GM23338 (cell line): Measurements from ENCODE around the gene MTAP. TPM values are rescaled to one million over a fixed set of nuclear protein-coding genes. Genes with fewer than 3 reads are reported as not detected.

Experiments used
- ATAC-seq: fragments of 200-7000 bp; cut with Tn5 transposase; 3 replicates; pipeline ENCODE4 v1.9.1; 2020
- DNase-seq: peaks from one replicate; pipeline ENCODE4 v3.0.0-alpha.2; 2015; ENCODE audit warnings: low spot score
- H2AFZ ChIP-seq: fragments of 200-600 bp; sonication (generic); 2 replicates; pipeline ENCODE4 v1.8.0; 2016; ENCODE audit warnings: antibody characterized with exemption, mild to moderate bottlenecking, moderate library complexity
- H3F3A ChIP-seq: fragments of 200-600 bp; sonication (generic); replicated peaks from 2 replicates; pipeline ENCODE4 v1.8.0; 2017; ENCODE audit warnings: antibody characterized with exemption, mixed run types, low read depth
- H3K27ac ChIP-seq: fragments of 200-600 bp; sonication (generic); 2 replicates; pipeline ENCODE4 v1.6.1; 2016; ENCODE audit warnings: low read depth
- H3K27me3 ChIP-seq: fragments of 200-600 bp; sonication (generic); 2 replicates; pipeline ENCODE4 v1.8.0; 2016; ENCODE audit warnings: mild to moderate bottlenecking, mixed run types, moderate library complexity; ENCODE audit not compliant: insufficient read depth
- H3K36me3 ChIP-seq: fragments of 200-600 bp; sonication (generic); 2 replicates; pipeline ENCODE4 v1.8.0; 2016; ENCODE audit warnings: mild to moderate bottlenecking; ENCODE audit not compliant: insufficient read depth
- H3K4me1 ChIP-seq: fragments of 200-600 bp; sonication (generic); 2 replicates; pipeline ENCODE4 v1.8.0; 2016; ENCODE audit warnings: mild to moderate bottlenecking, moderate library complexity; ENCODE audit not compliant: insufficient read depth
- H3K4me2 ChIP-seq: fragments of 200-600 bp; sonication (generic); 2 replicates; pipeline ENCODE4 v1.7.1; 2017; ENCODE audit warnings: mixed run types
- H3K4me3 ChIP-seq: fragments of 200-600 bp; sonication (generic); 2 replicates; pipeline ENCODE4 v1.6.1; 2016; ENCODE audit warnings: mixed run types
- H3K79me2 ChIP-seq: fragments of 200-600 bp; sonication (generic); replicated peaks from 2 replicates; pipeline ENCODE4 v1.8.0; 2017; ENCODE audit warnings: mild to moderate bottlenecking; ENCODE audit not compliant: insufficient read depth
- H3K9me2 ChIP-seq: fragments of 200-600 bp; sonication (generic); 2 replicates; pipeline ENCODE4 v1.8.0; 2017; ENCODE audit not compliant: insufficient read depth
- H4K20me1 ChIP-seq: fragments of 200-600 bp; sonication (generic); replicated peaks from 2 replicates; pipeline ENCODE4 v1.8.0; 2017; ENCODE audit warnings: mild to moderate bottlenecking; ENCODE audit not compliant: insufficient read depth
- H3K27ac Mint-ChIP-seq: 2 replicates; pipeline ENCODE4 v1.8.0; 2020; ENCODE audit warnings: inconsistent platforms, mild to moderate bottlenecking, moderate library complexity, mixed read lengths
- H3K27me3 Mint-ChIP-seq: 3 replicates; pipeline ENCODE4 v1.8.0; 2022; ENCODE audit warnings: low read depth, mild to moderate bottlenecking, moderate library complexity, mixed read lengths, inconsistent platforms; ENCODE audit not compliant: insufficient read depth, poor library complexity
- H3K36me3 Mint-ChIP-seq: 3 replicates; pipeline ENCODE4 v1.8.0; 2021; ENCODE audit warnings: low read depth, mild to moderate bottlenecking, inconsistent platforms, moderate library complexity, mixed read lengths
- H3K4me1 Mint-ChIP-seq: 3 replicates; pipeline ENCODE4 v1.8.0; 2020; ENCODE audit warnings: mild to moderate bottlenecking, inconsistent platforms, mixed read lengths
- H3K4me3 Mint-ChIP-seq: 3 replicates; pipeline ENCODE4 v1.8.0; 2021; ENCODE audit warnings: moderate library complexity, mild to moderate bottlenecking, inconsistent platforms, mixed read lengths
- H3K9me3 Mint-ChIP-seq: 3 replicates; pipeline ENCODE4 v1.8.0; 2020; ENCODE audit warnings: moderate library complexity, mild to moderate bottlenecking, inconsistent platforms, mixed read lengths
- EZH2phosphoT487 ChIP-seq: fragments of 200-600 bp; sonication (generic); IDR thresholded peaks from one replicate; pipeline ENCODE4 v1.8.1; 2018; ENCODE audit warnings: antibody characterized with exemption; ENCODE audit not compliant: unreplicated experiment
- JUNB ChIP-seq: IDR thresholded peaks from one replicate; pipeline ENCODE4 v1.6.1; 2016; ENCODE audit warnings: antibody characterized with exemption; ENCODE audit not compliant: unreplicated experiment
- STAT1 ChIP-seq: IDR thresholded peaks from one replicate; pipeline ENCODE4 v1.6.1; 2016; ENCODE audit warnings: antibody characterized with exemption; ENCODE audit not compliant: unreplicated experiment
- ZNF331 ChIP-seq: fragments of 250-450 bp; sonication (Bioruptor Pico); IDR thresholded peaks from 2 replicates; pipeline ENCODE4 v1.5.0; 2020; ENCODE audit warnings: low read depth, mild to moderate bottlenecking, moderate library complexity
- polyA plus RNA-seq: library from polyadenylated mRNA; unstranded; fragments of >200 nt; fragmentation: Nextera tagmentation; extraction: Ambion mirVana; gene quantifications from 2 replicates; pipeline ENCODE4 v1.2.1, GENCODE V29; 2016
- total RNA-seq: library from RNA; depleted of rRNA; stranded (reverse); fragments of >200 nt; shearing (Covaris generic); gene quantifications from 2 replicates; pipeline ENCODE4 v1.2.3, GENCODE V29; 2014
- TF ChIP-seq, protein P1 (sequence below): IDR thresholded peaks from 2 replicates; pipeline ENCODE4 v1.6.1; 2016; ENCODE audit warnings: antibody characterized with exemption
- TF ChIP-seq, protein P2 (sequence below): IDR thresholded peaks from one replicate; pipeline ENCODE4 v1.6.1; 2018; ENCODE audit warnings: antibody characterized with exemption; ENCODE audit not compliant: unreplicated experiment
- TF ChIP-seq, protein P3 (sequence below): fragments of 250-450 bp; sonication (Bioruptor Pico); IDR thresholded peaks from 2 replicates; pipeline ENCODE4 v1.5.0; 2020; ENCODE audit warnings: mild to moderate bottlenecking, moderate library complexity

The MTAP gene
- total and polyA plus RNA-seq, 2 experiments from 2014 or later = 61.8 to 70.0 TPM

DNA sequence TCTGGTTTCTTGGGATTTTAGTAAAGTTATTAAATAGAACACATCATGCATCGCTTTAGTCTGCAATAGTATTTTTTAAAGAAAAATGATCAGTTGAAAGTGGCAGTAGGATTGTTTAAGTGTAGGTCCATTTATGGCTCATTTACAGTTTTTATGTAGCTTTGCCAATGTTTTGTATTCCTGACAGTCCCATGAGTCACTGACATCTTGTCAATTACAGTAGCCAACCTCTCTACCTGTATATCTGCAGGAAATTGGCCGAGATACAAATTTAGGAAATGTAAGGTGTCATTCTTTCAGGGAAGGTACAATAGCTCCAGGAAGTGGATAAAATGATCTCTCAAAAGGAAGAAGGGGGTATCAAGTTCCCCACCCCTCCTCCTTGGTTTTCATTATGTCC, 47.7 kb upstream of the MTAP start:
- DNase-seq = no peak
- H3K9me2 ChIP-seq = no peaks in the 10 kb centered on the region
- no peak overlapping the region for H3K27ac Mint-ChIP-seq
- peaks cover 100% of the 10 kb centered on the region for H3K27me3 ChIP-seq
- H3K4me2 ChIP-seq = no peak overlapping the region
- TF ChIP-seq, protein P1, sequence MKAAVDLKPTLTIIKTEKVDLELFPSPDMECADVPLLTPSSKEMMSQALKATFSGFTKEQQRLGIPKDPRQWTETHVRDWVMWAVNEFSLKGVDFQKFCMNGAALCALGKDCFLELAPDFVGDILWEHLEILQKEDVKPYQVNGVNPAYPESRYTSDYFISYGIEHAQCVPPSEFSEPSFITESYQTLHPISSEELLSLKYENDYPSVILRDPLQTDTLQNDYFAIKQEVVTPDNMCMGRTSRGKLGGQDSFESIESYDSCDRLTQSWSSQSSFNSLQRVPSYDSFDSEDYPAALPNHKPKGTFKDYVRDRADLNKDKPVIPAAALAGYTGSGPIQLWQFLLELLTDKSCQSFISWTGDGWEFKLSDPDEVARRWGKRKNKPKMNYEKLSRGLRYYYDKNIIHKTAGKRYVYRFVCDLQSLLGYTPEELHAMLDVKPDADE = no peak
- TF ChIP-seq STAT1 = no peak
- TF ChIP-seq JUNB = no peak
- TF ChIP-seq, protein P2, sequence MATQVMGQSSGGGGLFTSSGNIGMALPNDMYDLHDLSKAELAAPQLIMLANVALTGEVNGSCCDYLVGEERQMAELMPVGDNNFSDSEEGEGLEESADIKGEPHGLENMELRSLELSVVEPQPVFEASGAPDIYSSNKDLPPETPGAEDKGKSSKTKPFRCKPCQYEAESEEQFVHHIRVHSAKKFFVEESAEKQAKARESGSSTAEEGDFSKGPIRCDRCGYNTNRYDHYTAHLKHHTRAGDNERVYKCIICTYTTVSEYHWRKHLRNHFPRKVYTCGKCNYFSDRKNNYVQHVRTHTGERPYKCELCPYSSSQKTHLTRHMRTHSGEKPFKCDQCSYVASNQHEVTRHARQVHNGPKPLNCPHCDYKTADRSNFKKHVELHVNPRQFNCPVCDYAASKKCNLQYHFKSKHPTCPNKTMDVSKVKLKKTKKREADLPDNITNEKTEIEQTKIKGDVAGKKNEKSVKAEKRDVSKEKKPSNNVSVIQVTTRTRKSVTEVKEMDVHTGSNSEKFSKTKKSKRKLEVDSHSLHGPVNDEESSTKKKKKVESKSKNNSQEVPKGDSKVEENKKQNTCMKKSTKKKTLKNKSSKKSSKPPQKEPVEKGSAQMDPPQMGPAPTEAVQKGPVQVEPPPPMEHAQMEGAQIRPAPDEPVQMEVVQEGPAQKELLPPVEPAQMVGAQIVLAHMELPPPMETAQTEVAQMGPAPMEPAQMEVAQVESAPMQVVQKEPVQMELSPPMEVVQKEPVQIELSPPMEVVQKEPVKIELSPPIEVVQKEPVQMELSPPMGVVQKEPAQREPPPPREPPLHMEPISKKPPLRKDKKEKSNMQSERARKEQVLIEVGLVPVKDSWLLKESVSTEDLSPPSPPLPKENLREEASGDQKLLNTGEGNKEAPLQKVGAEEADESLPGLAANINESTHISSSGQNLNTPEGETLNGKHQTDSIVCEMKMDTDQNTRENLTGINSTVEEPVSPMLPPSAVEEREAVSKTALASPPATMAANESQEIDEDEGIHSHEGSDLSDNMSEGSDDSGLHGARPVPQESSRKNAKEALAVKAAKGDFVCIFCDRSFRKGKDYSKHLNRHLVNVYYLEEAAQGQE = no peak
- peaks cover 27% of the 10 kb centered on the region for H4K20me1 ChIP-seq
- H3K36me3 ChIP-seq = no peaks in the 10 kb centered on the region
- no peak overlapping the region for H3K4me3 Mint-ChIP-seq
- ATAC-seq = no peak
- H3K36me3 Mint-ChIP-seq = no peaks in the 10 kb centered on the region
- no peaks in the 10 kb centered on the region for H3K79me2 ChIP-seq
- peaks cover 93% of the 10 kb centered on the region for H3K27me3 Mint-ChIP-seq
- H3K9me3 Mint-ChIP-seq = no peaks in the 10 kb centered on the region; the same call in 2 of the 3 replicates
- no peaks in the 10 kb centered on the region for H3F3A ChIP-seq
- no peak overlapping the region for H3K4me3 ChIP-seq
- no peak overlapping the region for H3K27ac ChIP-seq
- H3K4me1 Mint-ChIP-seq = peaks cover 6% of the 10 kb centered on the region; the same call in 2 of the 3 replicates
- 0 out of 2 replicates have a peak, but pooled peaks cover 6% of the 10 kb centered on the region for H3K4me1 ChIP-seq
- H2AFZ ChIP-seq = no peak overlapping the region

DNA sequence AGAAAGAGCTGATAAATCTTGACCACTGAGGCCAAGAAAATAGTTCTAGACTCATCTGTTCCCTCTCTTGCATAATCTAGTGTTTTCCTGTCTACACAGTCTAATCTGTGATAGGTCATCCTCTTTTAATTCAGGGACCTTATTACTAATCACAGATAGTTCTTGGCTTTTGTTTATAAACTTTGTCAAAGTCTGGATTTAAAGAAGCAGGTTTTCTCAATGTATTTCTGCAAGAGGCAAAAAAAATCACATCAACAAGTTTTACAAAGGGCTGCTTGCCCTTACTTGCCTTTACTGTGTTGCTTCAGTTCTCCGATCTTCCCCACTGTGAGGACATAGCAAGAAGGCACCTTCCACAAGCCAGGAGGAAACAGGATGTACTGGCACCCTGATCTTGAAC, 43.9 kb upstream of the MTAP start:
- Histone ChIP-seq H3K36me3 (no peaks in the 10 kb centered on the region), H3K9me2 (no peaks in the 10 kb centered on the region), H3K79me2 (no peaks in the 10 kb centered on the region), H3F3A (no peaks in the 10 kb centered on the region), H3K27ac (no peak overlapping the region), H3K4me3 (no peak overlapping the region), H3K4me2 (no peak overlapping the region), H2AFZ (no peak overlapping the region), H3K27me3 (peaks cover 100% of the 10 kb centered on the region), H3K4me1 (no peaks in the 10 kb centered on the region), H4K20me1 (peaks cover 10% of the 10 kb centered on the region)
- Mint-ChIP-seq H3K4me1 (no peaks in the 10 kb centered on the region), H3K4me3 (no peak overlapping the region), H3K36me3 (no peaks in the 10 kb centered on the region), H3K9me3 (no peaks in the 10 kb centered on the region), H3K27ac (no peak overlapping the region), H3K27me3 (peaks cover 76% of the 10 kb centered on the region)
- no peak for DNase-seq
- ATAC-seq = no peak
- TF ChIP-seq JUNB (no peak), ZNF331 (CRISPR knock-in tag) (no peak), EZH2phosphoT487 (no peak)
- TF ChIP-seq, protein P3, sequence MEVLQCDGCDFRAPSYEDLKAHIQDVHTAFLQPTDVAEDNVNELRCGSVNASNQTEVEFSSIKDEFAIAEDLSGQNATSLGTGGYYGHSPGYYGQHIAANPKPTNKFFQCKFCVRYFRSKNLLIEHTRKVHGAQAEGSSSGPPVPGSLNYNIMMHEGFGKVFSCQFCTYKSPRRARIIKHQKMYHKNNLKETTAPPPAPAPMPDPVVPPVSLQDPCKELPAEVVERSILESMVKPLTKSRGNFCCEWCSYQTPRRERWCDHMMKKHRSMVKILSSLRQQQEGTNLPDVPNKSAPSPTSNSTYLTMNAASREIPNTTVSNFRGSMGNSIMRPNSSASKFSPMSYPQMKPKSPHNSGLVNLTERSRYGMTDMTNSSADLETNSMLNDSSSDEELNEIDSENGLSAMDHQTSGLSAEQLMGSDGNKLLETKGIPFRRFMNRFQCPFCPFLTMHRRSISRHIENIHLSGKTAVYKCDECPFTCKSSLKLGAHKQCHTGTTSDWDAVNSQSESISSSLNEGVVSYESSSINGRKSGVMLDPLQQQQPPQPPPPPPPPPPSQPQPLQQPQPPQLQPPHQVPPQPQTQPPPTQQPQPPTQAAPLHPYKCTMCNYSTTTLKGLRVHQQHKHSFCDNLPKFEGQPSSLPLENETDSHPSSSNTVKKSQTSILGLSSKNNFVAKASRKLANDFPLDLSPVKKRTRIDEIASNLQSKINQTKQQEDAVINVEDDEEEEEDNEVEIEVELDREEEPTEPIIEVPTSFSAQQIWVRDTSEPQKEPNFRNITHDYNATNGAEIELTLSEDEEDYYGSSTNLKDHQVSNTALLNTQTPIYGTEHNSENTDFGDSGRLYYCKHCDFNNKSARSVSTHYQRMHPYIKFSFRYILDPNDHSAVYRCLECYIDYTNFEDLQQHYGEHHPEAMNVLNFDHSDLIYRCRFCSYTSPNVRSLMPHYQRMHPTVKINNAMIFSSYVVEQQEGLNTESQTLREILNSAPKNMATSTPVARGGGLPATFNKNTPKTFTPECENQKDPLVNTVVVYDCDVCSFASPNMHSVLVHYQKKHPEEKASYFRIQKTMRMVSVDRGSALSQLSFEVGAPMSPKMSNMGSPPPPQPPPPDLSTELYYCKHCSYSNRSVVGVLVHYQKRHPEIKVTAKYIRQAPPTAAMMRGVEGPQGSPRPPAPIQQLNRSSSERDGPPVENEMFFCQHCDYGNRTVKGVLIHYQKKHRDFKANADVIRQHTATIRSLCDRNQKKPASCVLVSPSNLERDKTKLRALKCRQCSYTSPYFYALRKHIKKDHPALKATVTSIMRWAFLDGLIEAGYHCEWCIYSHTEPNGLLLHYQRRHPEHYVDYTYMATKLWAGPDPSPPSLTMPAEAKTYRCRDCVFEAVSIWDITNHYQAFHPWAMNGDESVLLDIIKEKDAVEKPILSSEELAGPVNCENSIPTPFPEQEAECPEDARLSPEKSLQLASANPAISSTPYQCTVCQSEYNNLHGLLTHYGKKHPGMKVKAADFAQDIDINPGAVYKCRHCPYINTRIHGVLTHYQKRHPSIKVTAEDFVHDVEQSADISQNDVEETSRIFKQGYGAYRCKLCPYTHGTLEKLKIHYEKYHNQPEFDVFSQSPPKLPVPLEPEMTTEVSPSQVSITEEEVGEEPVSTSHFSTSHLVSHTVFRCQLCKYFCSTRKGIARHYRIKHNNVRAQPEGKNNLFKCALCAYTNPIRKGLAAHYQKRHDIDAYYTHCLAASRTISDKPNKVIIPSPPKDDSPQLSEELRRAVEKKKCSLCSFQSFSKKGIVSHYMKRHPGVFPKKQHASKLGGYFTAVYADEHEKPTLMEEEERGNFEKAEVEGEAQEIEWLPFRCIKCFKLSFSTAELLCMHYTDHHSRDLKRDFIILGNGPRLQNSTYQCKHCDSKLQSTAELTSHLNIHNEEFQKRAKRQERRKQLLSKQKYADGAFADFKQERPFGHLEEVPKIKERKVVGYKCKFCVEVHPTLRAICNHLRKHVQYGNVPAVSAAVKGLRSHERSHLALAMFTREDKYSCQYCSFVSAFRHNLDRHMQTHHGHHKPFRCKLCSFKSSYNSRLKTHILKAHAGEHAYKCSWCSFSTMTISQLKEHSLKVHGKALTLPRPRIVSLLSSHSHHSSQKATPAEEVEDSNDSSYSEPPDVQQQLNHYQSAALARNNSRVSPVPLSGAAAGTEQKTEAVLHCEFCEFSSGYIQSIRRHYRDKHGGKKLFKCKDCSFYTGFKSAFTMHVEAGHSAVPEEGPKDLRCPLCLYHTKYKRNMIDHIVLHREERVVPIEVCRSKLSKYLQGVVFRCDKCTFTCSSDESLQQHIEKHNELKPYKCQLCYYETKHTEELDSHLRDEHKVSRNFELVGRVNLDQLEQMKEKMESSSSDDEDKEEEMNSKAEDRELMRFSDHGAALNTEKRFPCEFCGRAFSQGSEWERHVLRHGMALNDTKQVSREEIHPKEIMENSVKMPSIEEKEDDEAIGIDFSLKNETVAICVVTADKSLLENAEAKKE (CRISPR knock-in tag) = no peak
- TF ChIP-seq, protein P2 = no peak
